Activated CD4-positive, alpha-beta T cell treated with anti-CD3 and anti-CD28 coated beads, Interleukin-2, amount 10 ng/mL, durations not matched to agents 24 days and 14 days (primary cell): ENCODE measurements around the gene FSTL5. TPM values are rescaled to one million over a fixed set of nuclear protein-coding genes. Genes with fewer than 3 reads are reported as not detected.

Source experiments
- DNase-seq: peaks from one replicate; pipeline ENCODE4 v3.0.0; 2022
- H3K27ac Mint-ChIP-seq: one replicate; pipeline ENCODE4 v1.8.0; 2022; ENCODE audit warnings: mild to moderate bottlenecking, mixed read lengths
- H3K27me3 Mint-ChIP-seq: one replicate; pipeline ENCODE4 v1.8.0; 2022; ENCODE audit warnings: mixed read lengths
- H3K36me3 Mint-ChIP-seq: one replicate; pipeline ENCODE4 v1.8.0; 2022; ENCODE audit warnings: low read depth, mild to moderate bottlenecking, mixed read lengths
- H3K4me1 Mint-ChIP-seq: one replicate; pipeline ENCODE4 v1.8.0; 2021; ENCODE audit warnings: mixed read lengths
- H3K4me3 Mint-ChIP-seq: one replicate; pipeline ENCODE4 v1.8.0; 2022; ENCODE audit warnings: mild to moderate bottlenecking, moderate library complexity, mixed read lengths
- H3K9me3 Mint-ChIP-seq: one replicate; pipeline ENCODE4 v1.8.0; 2021; ENCODE audit warnings: mixed read lengths
- intact Hi-C: fragments of 100-400 bp; cut with micrococcal nuclease; formaldehyde crosslinking; loops from one replicate; pipeline ENCODE4 v1.15.1; 2023
- total RNA-seq: library from RNA; stranded (reverse); gene quantifications from 2 replicates; pipeline ENCODE4 v1.2.3, GENCODE V29; 2022

Gene FSTL5
- total RNA-seq, 1 donor from 2014 or later: not detected

- Mint-ChIP-seq H3K4me1 (no peaks in the 10 kb centered on the region), H3K9me3 (no peaks in the 10 kb centered on the region), H3K4me3 (no peak overlapping the region), H3K27me3 (no peaks in the 10 kb centered on the region), H3K27ac (no peak overlapping the region), H3K36me3 (no peaks in the 10 kb centered on the region)
- no peak for DNase-seq
- intact Hi-C loops: no loop called here
Observed at GRCh38 chr4:161894493-161895167, 269.2 kb downstream of the FSTL5 start.

GRCh38 chr4:161894014-161894413 lies 269.8 kb downstream of the FSTL5 start:
- intact Hi-C loops: no loop called here
- no peaks in the 10 kb centered on the region for H3K27me3 Mint-ChIP-seq
- no peaks in the 10 kb centered on the region for H3K36me3 Mint-ChIP-seq
- H3K4me1 Mint-ChIP-seq: no peaks in the 10 kb centered on the region
- H3K9me3 Mint-ChIP-seq: no peaks in the 10 kb centered on the region
- no peak for DNase-seq
- no peak overlapping the region for H3K4me3 Mint-ChIP-seq
- no peak overlapping the region for H3K27ac Mint-ChIP-seq

GRCh38 chr4:161893566-161893965 lies 270.2 kb downstream of the FSTL5 start:
- intact Hi-C loops: no loop called here
- H3K4me3 Mint-ChIP-seq: no peak overlapping the region

GRCh38 chr4:161892951-161893350 lies 270.8 kb downstream of the FSTL5 start:
- Mint-ChIP-seq H3K4me1 (no peaks in the 10 kb centered on the region), H3K27me3 (no peaks in the 10 kb centered on the region), H3K36me3 (no peaks in the 10 kb centered on the region), H3K4me3 (no peak overlapping the region), H3K27ac (no peak overlapping the region), H3K9me3 (no peaks in the 10 kb centered on the region)
- intact Hi-C loops: no loop called here
- no peak for DNase-seq

More at GRCh38 chr4:161893566-161893965, 270.2 kb downstream of the FSTL5 start:
- Mint-ChIP-seq H3K27me3 (no peaks in the 10 kb centered on the region), H3K4me1 (no peaks in the 10 kb centered on the region), H3K9me3 (no peaks in the 10 kb centered on the region), H3K27ac (no peak overlapping the region), H3K36me3 (no peaks in the 10 kb centered on the region)
- no peak for DNase-seq

- intact Hi-C loops: no loop called here
- no peak overlapping the region for H3K27ac Mint-ChIP-seq
Observed at GRCh38 chr4:161883157-161883556, 280.6 kb downstream of the FSTL5 start.

GRCh38 chr4:161881370-161881769 lies 282.4 kb downstream of the FSTL5 start:
- no peak overlapping the region for H3K27ac Mint-ChIP-seq
- no peak overlapping the region for H3K4me3 Mint-ChIP-seq
- no peaks in the 10 kb centered on the region for H3K9me3 Mint-ChIP-seq
- no peaks in the 10 kb centered on the region for H3K36me3 Mint-ChIP-seq
- no peaks in the 10 kb centered on the region for H3K27me3 Mint-ChIP-seq
- intact Hi-C loops: no loop called here
- no peak for DNase-seq
- H3K4me1 Mint-ChIP-seq: no peaks in the 10 kb centered on the region

More at GRCh38 chr4:161883157-161883556, 280.6 kb downstream of the FSTL5 start:
- no peak overlapping the region for H3K4me3 Mint-ChIP-seq
- H3K36me3 Mint-ChIP-seq: no peaks in the 10 kb centered on the region
- DNase-seq: no peak
- H3K4me1 Mint-ChIP-seq: no peaks in the 10 kb centered on the region
- H3K27me3 Mint-ChIP-seq: no peaks in the 10 kb centered on the region
- H3K9me3 Mint-ChIP-seq: no peaks in the 10 kb centered on the region

GRCh38 chr4:161869511-161869910 lies 294.3 kb downstream of the FSTL5 start:
- Mint-ChIP-seq H3K27ac (no peak overlapping the region), H3K9me3 (no peaks in the 10 kb centered on the region), H3K4me3 (no peak overlapping the region), H3K27me3 (no peaks in the 10 kb centered on the region), H3K36me3 (no peaks in the 10 kb centered on the region), H3K4me1 (no peaks in the 10 kb centered on the region)
- intact Hi-C loops: no loop called here
- no peak for DNase-seq

GRCh38 chr4:161856711-161857326 lies 307.0 kb downstream of the FSTL5 start:
- H3K27me3 Mint-ChIP-seq: no peaks in the 10 kb centered on the region
- no peaks in the 10 kb centered on the region for H3K36me3 Mint-ChIP-seq
- DNase-seq: no peak
- H3K4me3 Mint-ChIP-seq: no peak overlapping the region
- intact Hi-C loops: no loop called here
- no peak overlapping the region for H3K27ac Mint-ChIP-seq
- no peaks in the 10 kb centered on the region for H3K4me1 Mint-ChIP-seq
- no peaks in the 10 kb centered on the region for H3K9me3 Mint-ChIP-seq

- H3K27ac Mint-ChIP-seq: no peak overlapping the region
- no peaks in the 10 kb centered on the region for H3K36me3 Mint-ChIP-seq
- no peaks in the 10 kb centered on the region for H3K4me1 Mint-ChIP-seq
- DNase-seq: no peak
- H3K4me3 Mint-ChIP-seq: no peak overlapping the region
- intact Hi-C loops: no loop called here
- no peaks in the 10 kb centered on the region for H3K27me3 Mint-ChIP-seq
- H3K9me3 Mint-ChIP-seq: peaks cover 4% of the 10 kb centered on the region
Observed at GRCh38 chr4:161850631-161851030, 313.2 kb downstream of the FSTL5 start.

- intact Hi-C loops: no loop called here
- no peaks in the 10 kb centered on the region for H3K9me3 Mint-ChIP-seq
- H3K4me3 Mint-ChIP-seq: no peak overlapping the region
- H3K36me3 Mint-ChIP-seq: no peaks in the 10 kb centered on the region
- no peak overlapping the region for H3K27ac Mint-ChIP-seq
- no peaks in the 10 kb centered on the region for H3K27me3 Mint-ChIP-seq
- no peaks in the 10 kb centered on the region for H3K4me1 Mint-ChIP-seq
- DNase-seq: no peak
Observed at GRCh38 chr4:161841759-161842158, 322.0 kb downstream of the FSTL5 start.

- Mint-ChIP-seq H3K4me1 (no peaks in the 10 kb centered on the region), H3K27me3 (no peaks in the 10 kb centered on the region), H3K36me3 (no peaks in the 10 kb centered on the region), H3K9me3 (no peaks in the 10 kb centered on the region), H3K4me3 (no peak overlapping the region), H3K27ac (no peak overlapping the region)
- intact Hi-C loops: no loop called here
- DNase-seq: no peak
Observed at GRCh38 chr4:161829591-161829990, 334.2 kb downstream of the FSTL5 start.

- Mint-ChIP-seq H3K36me3 (no peaks in the 10 kb centered on the region), H3K9me3 (no peaks in the 10 kb centered on the region), H3K27ac (no peak overlapping the region), H3K4me1 (no peaks in the 10 kb centered on the region), H3K4me3 (no peak overlapping the region), H3K27me3 (no peaks in the 10 kb centered on the region)
- DNase-seq: no peak
- intact Hi-C loops: no loop called here
Observed at GRCh38 chr4:161828061-161828460, 335.7 kb downstream of the FSTL5 start.

- H3K27ac Mint-ChIP-seq: no peak overlapping the region
- intact Hi-C loops: no loop called here
- H3K9me3 Mint-ChIP-seq: no peaks in the 10 kb centered on the region
- H3K4me1 Mint-ChIP-seq: no peaks in the 10 kb centered on the region
- H3K27me3 Mint-ChIP-seq: no peaks in the 10 kb centered on the region
- no peak overlapping the region for H3K4me3 Mint-ChIP-seq
- DNase-seq: no peak
- H3K36me3 Mint-ChIP-seq: no peaks in the 10 kb centered on the region
Observed at GRCh38 chr4:161827013-161827412, 336.8 kb downstream of the FSTL5 start.

GRCh38 chr4:161823450-161823849 lies 340.4 kb downstream of the FSTL5 start:
- Mint-ChIP-seq H3K27ac (no peak overlapping the region), H3K4me3 (no peak overlapping the region), H3K9me3 (peaks cover 3% of the 10 kb centered on the region), H3K27me3 (no peaks in the 10 kb centered on the region), H3K4me1 (no peaks in the 10 kb centered on the region), H3K36me3 (no peaks in the 10 kb centered on the region)
- intact Hi-C loops: no loop called here
- DNase-seq: no peak

GRCh38 chr4:161822174-161822573 lies 341.6 kb downstream of the FSTL5 start:
- Mint-ChIP-seq H3K4me1 (no peaks in the 10 kb centered on the region), H3K27me3 (no peaks in the 10 kb centered on the region), H3K9me3 (peaks cover 3% of the 10 kb centered on the region), H3K4me3 (no peak overlapping the region), H3K27ac (no peak overlapping the region), H3K36me3 (no peaks in the 10 kb centered on the region)
- no peak for DNase-seq
- intact Hi-C loops: no loop called here
